GM19468 (cell line): ENCODE results near the gene NANP.
"Not testable (repeated sequence)": the region's sequence is repeated elsewhere in the genome, so short reads cannot be mapped to it uniquely, and the experiment has no call there.

ENCODE experiments used
- ATAC-seq: cut with Tn5 transposase; IDR thresholded peaks from one replicate; pipeline ENCODE4 v1.9.1; 2021; ENCODE audit warnings: mild to moderate bottlenecking, moderate library complexity, moderate number of reproducible peaks; ENCODE audit not compliant: unreplicated experiment; ENCODE audit errors: extremely low read depth

NANP gene, protein sequence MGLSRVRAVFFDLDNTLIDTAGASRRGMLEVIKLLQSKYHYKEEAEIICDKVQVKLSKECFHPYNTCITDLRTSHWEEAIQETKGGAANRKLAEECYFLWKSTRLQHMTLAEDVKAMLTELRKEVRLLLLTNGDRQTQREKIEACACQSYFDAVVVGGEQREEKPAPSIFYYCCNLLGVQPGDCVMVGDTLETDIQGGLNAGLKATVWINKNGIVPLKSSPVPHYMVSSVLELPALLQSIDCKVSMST

GRCh38 chr20:25623736-25624499, at the start of gene NANP:
Gene NANP (minus strand): TSS chr20:25624014. CDS start chr20:25623948, 66 bp downstream.
- ATAC-seq: peak; percentile 70

DNA sequence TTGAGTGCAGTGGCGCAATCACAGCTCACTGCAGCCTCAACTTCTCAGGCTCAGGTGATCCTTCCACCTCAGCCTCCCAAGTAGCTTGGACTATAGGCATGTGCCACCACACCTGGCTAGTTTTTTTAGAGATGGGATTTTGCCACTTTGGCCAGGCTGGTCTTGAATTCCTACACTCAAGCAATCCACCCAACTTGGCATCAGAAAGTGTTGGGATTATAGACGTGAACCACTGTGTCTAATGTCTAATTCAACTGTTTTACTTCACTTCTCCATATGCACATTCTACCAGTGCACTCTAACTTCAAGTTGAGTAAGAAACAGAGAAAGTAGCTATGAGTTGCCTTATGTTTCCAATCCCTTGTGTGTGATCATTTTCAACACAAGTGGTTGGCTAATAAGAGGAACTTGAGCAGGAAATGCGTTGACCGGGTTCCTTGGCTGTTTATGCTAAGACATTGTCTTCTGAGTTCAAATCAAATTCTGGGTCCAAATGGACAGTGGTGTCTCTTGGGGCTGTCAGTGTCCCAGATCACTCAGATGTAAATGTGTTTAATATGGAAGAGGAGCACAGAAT, 48.9 kb upstream of the NANP start:
- no peak for ATAC-seq

- no peak for ATAC-seq
These were observed 46.1 kb upstream of the NANP start for GRCh38 chr20:25669826-25670422.

GRCh38 chr20:25668446-25668845, 44.6 kb upstream of the NANP start:
- no peak for ATAC-seq

DNA sequence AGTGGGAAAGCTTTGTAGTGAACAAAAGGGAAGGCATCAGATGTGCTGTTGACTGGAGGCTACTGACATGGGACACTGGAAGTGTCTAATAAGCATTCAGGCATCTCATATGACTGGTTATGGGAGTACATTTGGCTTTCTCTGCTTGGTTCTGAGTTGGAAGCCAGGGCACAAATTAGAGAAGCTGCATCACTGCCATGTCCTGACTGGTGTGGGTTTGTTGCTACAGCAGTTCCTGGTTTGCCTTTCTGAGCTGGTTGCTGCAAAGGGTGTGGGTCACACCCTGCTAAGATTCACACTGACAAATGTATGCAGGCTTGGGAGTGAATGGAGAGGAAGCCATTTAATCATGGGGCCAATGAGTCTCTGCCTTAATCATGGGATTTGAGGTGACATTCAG, 36.2 kb upstream of the NANP start:
- no peak for ATAC-seq

DNA sequence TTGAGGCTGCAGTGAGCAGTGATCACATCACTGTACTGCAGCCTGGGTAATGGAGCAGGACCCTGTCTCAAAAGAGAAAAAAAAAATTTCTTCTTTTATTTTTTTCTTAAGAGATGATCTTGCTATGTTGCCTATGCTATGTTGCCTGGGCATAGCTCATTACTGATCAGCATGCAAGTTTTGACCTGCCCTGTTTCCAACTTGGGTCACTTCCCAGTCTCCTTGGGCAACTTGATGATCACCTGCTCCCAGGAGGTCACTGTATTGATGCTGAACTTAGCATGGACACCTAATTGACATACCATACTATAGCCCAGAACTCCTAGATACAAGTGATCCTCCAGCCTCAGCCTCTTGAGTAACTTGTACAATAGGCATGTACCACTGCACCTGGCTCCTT, 30.7 kb upstream of the NANP start:
- no peak for ATAC-seq

- ATAC-seq: not testable (repeated sequence)
These were observed 29.1 kb upstream of the NANP start for GRCh38 chr20:25652866-25653265.

DNA sequence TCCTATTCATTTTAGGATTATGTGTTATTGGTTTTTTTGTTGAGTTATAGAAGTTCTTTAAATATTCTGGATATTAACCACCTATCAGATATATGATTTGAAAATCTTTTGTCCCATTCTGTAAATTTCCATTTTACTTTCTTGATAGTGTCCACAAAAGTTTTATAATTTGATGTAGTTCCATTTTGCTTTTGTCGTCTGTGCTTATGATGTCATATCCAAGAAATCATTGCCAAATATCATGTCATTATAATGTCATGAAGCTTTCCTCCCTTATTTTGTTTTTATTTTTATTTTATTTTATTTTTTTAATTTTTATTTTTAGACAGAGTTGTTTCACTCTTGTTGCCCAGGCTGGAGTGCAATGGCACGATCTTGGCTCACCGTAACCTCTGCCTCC, 21.0 kb upstream of the NANP start:
- ATAC-seq: no peak

- no peak for ATAC-seq
These were observed 19.9 kb upstream of the NANP start for GRCh38 chr20:25643716-25644115.

DNA sequence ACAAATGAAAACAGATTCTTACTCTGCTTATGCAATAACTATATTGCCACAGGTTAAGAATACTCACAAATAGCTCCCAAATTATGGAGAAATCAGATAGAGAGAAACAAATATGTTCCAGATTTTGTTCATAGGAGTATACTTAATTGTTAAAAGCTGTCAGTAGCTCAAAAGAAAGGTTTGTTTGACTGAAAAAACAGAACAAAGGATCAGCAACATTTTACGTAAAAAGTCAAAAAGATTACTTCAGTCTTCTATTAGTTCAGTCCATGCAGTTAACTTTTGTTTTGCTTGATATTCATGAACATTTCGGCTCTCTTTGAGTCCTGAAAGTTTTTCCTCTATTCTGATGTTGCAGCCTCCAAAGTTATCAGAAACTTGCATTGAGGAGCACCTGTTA, 13.4 kb upstream of the NANP start:
- ATAC-seq: no peak

- ATAC-seq: no peak
These were observed 9.4 kb upstream of the NANP start for GRCh38 chr20:25632940-25633790.

DNA sequence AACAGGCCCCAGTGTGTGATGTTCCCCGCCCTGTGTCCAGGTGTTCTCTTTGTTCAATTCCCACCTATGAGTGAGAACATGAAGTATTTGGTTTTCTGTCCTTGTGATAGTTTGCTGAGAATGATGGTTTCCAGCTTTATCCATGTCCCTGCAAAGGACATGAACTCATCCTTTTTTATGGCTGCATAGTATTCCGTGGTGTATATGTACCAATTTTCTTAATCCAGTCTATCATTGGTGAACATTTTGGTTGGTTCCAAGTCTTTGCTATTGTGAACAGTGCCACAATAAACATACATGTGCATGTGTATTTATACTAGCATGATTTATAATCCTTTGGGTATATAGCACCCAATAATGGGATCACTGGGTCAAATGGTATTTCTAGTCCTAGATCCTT, 6.8 kb upstream of the NANP start:
- not testable (repeated sequence) for ATAC-seq

GRCh38 chr20:25629816-25630499, 6.1 kb upstream of the NANP start:
- no peak for ATAC-seq

- no peak for ATAC-seq
These were observed 3.0 kb upstream of the NANP start for GRCh38 chr20:25626779-25627178.

- ATAC-seq: no peak
These were observed 706 bp upstream of the NANP start for GRCh38 chr20:25624500-25624939.

- peak; percentile 2 for ATAC-seq
These were observed 534 bp downstream of the NANP start for GRCh38 chr20:25623225-25623735.

DNA sequence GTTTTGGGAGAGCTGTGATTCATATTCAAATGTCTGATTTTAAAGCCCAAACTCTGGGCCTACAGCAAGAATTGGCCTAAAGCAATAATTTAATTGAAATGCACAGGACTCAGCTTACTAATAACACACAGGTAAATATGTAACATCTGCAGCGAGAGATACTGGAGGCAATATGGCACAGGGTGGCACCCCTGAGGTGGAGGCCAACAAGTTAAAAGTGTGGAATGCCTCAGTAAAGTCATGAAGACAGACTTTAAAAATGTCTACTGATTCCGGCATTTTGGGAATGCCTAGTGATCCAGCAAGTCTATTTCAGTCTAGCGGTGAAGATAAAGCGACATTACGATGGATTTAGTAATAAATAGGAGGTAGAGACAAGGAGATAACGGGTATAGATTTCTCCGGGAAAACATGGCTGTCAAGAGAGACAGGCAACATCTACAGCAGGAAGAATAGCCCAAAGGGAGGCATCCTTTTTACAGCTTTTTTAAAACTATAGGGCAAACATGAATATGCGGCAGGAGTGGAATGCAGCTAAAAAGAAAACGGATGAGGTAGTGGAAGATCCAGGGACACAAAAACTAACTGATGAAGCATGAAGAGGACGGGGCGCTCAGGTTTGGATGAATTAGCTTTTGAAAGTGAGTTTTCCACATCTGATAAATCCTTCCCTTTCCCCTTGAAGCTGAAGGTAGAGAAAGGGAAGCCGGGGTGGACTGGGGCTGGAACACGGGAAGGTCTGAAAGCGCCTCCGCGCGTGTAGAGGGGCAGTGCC, 1.2 kb downstream of the NANP start:
- no peak for ATAC-seq

DNA sequence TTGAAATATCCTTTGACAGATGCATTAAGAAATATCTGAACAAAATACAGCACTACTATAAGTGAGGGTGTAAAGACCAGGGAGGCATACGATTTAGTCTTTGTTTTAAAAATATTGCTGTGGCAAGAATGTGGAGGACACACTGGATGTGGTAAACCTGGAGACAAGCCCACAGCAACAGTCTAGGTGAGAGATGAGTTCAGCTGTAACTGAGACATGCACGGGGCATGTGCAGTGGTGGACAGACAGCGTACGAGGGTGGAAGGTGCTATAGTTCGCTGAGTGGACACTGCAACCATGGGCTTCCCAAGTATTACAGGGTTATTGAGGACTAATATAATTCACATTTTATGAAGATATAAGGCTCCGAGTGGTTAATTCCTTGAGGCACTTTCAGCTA, 1.8 kb downstream of the NANP start:
- ATAC-seq: no peak

DNA sequence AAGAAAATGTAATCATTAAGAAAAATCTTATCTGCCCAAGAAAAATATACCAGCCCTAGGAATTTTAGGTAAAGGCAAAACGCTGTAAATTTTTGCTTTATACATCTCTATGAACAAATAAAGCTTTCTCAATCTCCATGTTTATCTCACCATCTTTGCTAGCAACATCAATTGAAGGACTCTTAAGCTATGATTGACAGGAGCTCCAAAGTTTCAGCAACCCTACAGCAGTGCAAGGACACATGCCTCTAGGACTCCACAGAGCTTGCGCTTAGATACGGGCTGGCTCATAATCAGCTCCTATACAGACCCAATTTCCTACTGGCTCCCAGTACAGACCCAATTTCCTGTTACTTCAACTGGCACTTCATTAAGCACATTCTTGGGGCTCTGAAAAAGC, 4.3 kb downstream of the NANP start:
- no peak for ATAC-seq
